ENCODE measurements around the gene KIFAP3. TPM values are rescaled to one million over a fixed set of nuclear protein-coding genes. Genes with fewer than 3 reads are reported as not detected.
"Not testable (repeated sequence)": the region's sequence is repeated elsewhere in the genome, so short reads cannot be mapped to it uniquely, and the experiment has no call there.

The KIFAP3 gene
- total RNA-seq, 1 donor from 2014 or later: 12.6 TPM

DNA sequence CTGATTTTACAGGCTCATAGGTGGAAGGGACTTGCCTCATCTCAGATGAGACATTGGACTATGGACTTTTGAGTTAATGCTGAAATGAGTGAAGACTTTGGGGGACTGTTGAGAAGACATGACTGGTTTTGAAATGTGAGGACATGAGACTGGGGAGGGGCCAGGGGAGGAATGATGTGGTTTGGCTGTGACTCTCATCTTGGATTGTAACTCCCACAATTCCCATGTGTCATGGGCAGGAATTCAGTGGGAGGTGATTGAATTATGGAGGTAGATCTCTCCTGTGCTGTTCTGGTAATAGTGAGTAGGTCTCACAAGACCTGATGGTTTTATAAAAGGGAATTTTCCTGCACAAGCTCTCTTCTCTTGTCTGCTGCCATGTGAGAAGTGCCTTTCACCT lies 201.6 kb downstream of the KIFAP3 start:
- Histone ChIP-seq H3K9me3 (no peaks in the 10 kb centered on the region), H3K27me3 (no peaks in the 10 kb centered on the region), H3K27ac (no peak overlapping the region), H3K4me1 (no peaks in the 10 kb centered on the region), H3K36me3 (peaks cover 71 to 94% of the 10 kb centered on the region in 2 donors), H3K4me3 (no peak overlapping the region)
- DNase-seq (ENCODE audit: low spot score in 2 of 2): no peak
- intact Hi-C loops (cut with DNase I): no loop called here
- TF ChIP-seq, protein P1, sequence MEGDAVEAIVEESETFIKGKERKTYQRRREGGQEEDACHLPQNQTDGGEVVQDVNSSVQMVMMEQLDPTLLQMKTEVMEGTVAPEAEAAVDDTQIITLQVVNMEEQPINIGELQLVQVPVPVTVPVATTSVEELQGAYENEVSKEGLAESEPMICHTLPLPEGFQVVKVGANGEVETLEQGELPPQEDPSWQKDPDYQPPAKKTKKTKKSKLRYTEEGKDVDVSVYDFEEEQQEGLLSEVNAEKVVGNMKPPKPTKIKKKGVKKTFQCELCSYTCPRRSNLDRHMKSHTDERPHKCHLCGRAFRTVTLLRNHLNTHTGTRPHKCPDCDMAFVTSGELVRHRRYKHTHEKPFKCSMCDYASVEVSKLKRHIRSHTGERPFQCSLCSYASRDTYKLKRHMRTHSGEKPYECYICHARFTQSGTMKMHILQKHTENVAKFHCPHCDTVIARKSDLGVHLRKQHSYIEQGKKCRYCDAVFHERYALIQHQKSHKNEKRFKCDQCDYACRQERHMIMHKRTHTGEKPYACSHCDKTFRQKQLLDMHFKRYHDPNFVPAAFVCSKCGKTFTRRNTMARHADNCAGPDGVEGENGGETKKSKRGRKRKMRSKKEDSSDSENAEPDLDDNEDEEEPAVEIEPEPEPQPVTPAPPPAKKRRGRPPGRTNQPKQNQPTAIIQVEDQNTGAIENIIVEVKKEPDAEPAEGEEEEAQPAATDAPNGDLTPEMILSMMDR (IDR thresholded peaks at IDR 0.05): no peak

DNA sequence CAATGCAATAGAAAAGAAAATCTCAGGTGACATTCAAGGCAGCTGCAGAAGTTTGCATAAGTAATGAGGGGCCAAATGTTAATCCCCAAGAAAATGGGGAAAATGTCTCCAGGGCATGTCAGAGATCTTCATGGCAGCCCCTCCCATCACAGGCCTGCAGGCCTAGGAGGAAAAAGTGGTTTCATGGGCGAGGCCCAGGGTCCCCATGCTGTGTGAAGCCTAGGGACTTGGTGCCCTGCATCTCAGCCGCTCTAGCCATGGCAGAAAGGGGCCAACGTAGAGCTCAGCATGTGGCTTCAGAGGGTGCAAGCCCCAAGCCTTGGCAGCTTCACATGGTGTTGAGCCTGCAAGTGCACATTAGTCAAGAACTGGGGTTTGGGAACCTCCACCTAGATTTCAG lies 202.5 kb downstream of the KIFAP3 start:
- H3K4me3 ChIP-seq; DNase-seq (ENCODE audit: low spot score in 2 of 2); intact Hi-C loops (cut with DNase I); H3K27me3 ChIP-seq; H3K4me1 ChIP-seq; H3K9me3 ChIP-seq; H3K27ac ChIP-seq: not testable (repeated sequence)
- H3K36me3 ChIP-seq: peaks cover 69 to 95% of the 10 kb centered on the region in 2 donors

Other genes starting within 250 kb of the KIFAP3 start
- 0.96 TPM for gene SCYL3, start 180.8 kb downstream of the KIFAP3 start, total RNA-seq
- not detected for gene NTMT2, start 71.3 kb upstream of the KIFAP3 start, total RNA-seq